ENCODE data around the gene CHRM1. TPM values are rescaled to one million over a fixed set of nuclear protein-coding genes. Genes with fewer than 3 reads are reported as not detected.

The CHRM1 gene
- total RNA-seq, 1 experiment from 2014 or later = not detected

DNA sequence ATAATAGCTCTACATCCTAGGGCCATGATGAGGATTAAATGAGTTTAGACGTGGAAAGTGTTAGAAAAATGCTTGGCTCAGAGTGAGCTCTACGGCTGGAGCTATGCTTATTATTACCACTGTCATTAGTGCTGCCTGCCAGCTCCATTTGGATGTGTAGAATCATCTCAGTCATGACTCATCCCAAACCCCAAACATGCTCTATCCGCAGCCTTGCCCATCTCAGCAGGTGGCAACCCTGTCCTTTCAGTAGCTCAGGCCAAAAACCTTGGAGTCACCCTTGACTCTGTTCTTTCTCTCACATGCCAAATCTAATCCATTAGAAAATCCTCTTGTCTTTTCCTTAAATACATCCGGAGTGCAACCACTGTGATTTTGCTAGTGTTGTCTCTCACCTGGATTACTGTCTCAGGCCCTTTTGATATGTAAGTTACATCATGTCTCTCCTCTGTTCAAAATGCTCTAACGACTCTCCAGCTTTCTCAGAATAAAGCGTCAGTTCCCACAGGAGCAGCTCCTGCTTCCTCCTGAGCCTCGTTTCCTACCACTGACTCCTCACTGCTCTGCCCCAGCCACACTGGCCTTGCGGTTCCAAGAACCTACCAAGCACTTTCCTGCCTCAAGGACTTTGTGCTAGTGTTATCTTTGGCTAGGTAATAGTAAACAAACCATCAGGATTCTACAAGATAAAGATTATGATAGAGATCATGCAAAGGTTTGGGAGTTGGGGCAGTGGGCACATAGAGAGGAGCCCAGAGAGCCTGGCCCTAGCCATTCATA is 10.5 kb upstream of the CHRM1 start:
- ChIA-PET CTCF (no interaction called here), POLR2A (ENCODE audit: unreplicated experiment) (no interaction called here)
- H2AFZ ChIP-seq (ENCODE audit: low read length) = no peak overlapping the region
- no peaks in the 10 kb centered on the region for H4K20me1 ChIP-seq (ENCODE audit: low read length)
- no peaks in the 10 kb centered on the region for H3K36me3 ChIP-seq (ENCODE audit: low read depth, low read length)
- no peaks in the 10 kb centered on the region for H3K9me3 ChIP-seq (ENCODE audit: low read length)
- H3K4me2 ChIP-seq (ENCODE audit: low read length) = no peak overlapping the region
- BruUV-seq (replicated peaks) = no TSS peak
- H3F3A ChIP-seq (ENCODE audit: low read length, unreplicated experiment) = no peaks in the 10 kb centered on the region
- intact Hi-C loops (cut with micrococcal nuclease) = no loop called here
- no peak; the same call in 1 of the 2 replicates for ATAC-seq
- no peak overlapping the region for H3K27ac ChIP-seq (ENCODE audit: low read length)
- H3K79me2 ChIP-seq (ENCODE audit: low read length) = no peaks in the 10 kb centered on the region
- peaks cover 7% of the 10 kb centered on the region; the same call in 1 of the 2 replicates for H3K27me3 ChIP-seq (ENCODE audit: low read length)
- H3K9ac ChIP-seq (ENCODE audit: low read length) = no peak overlapping the region
- TF ChIP-seq EZH2 (IDR thresholded peaks at IDR 0.05; ENCODE audit: low read length, unreplicated experiment) (no peak), EZH2phosphoT487 (IDR thresholded peaks at IDR 0.05; ENCODE audit: borderline replicate concordance, low read length) (no peak)
- TF ChIP-seq, protein P1, sequence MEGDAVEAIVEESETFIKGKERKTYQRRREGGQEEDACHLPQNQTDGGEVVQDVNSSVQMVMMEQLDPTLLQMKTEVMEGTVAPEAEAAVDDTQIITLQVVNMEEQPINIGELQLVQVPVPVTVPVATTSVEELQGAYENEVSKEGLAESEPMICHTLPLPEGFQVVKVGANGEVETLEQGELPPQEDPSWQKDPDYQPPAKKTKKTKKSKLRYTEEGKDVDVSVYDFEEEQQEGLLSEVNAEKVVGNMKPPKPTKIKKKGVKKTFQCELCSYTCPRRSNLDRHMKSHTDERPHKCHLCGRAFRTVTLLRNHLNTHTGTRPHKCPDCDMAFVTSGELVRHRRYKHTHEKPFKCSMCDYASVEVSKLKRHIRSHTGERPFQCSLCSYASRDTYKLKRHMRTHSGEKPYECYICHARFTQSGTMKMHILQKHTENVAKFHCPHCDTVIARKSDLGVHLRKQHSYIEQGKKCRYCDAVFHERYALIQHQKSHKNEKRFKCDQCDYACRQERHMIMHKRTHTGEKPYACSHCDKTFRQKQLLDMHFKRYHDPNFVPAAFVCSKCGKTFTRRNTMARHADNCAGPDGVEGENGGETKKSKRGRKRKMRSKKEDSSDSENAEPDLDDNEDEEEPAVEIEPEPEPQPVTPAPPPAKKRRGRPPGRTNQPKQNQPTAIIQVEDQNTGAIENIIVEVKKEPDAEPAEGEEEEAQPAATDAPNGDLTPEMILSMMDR (conservative IDR thresholded peaks at IDR 0.05; ENCODE audit: low read depth, low read length) = no peak
- no peaks in the 10 kb centered on the region for H3K9me2 ChIP-seq (replicated peaks; ENCODE audit: low read length)
- peak; percentile 15 for DNase-seq
- H3K4me1 ChIP-seq (ENCODE audit: insufficient read depth, low read length) = no peaks in the 10 kb centered on the region
- H3K4me3 ChIP-seq (ENCODE audit: low read length) = no peak overlapping the region

DNA sequence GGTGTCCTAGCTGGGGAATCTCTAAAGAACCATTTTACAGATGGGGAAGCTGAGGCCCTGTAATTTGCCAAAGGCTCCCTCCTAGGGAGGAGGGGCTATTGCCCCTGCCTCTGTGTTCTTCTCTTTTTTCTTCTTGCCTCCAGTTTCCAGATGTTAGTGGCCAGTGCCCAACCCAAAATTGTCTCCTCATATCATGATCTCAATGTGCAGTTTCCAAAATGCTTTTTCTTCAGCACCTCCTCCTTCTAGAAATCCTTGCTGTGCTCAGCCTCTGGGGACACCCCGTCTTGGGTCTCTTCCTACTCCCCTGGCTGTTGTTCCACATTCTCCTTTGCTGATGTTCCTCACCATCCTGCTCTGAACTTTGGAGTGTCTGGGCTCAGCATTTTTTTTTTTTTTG is 9.5 kb upstream of the CHRM1 start:
- Histone ChIP-seq H3K9me2 (replicated peaks; ENCODE audit: low read length) (no peaks in the 10 kb centered on the region), H3K79me2 (ENCODE audit: low read length) (no peaks in the 10 kb centered on the region), H3K4me2 (ENCODE audit: low read length) (no peak overlapping the region), H3K36me3 (ENCODE audit: low read depth, low read length) (no peaks in the 10 kb centered on the region), H4K20me1 (ENCODE audit: low read length) (no peaks in the 10 kb centered on the region), H3K9me3 (ENCODE audit: low read length) (no peaks in the 10 kb centered on the region), H3K27me3 (ENCODE audit: low read length) (peaks cover 7% of the 10 kb centered on the region; the same call in 1 of the 2 replicates), H3K4me1 (ENCODE audit: insufficient read depth, low read length) (no peaks in the 10 kb centered on the region), H3K27ac (ENCODE audit: low read length) (no peak overlapping the region), H2AFZ (ENCODE audit: low read length) (no peak overlapping the region), H3K4me3 (ENCODE audit: low read length) (no peak overlapping the region), H3K9ac (ENCODE audit: low read length) (no peak overlapping the region), H3F3A (ENCODE audit: low read length, unreplicated experiment) (no peaks in the 10 kb centered on the region)
- ATAC-seq (no peak), DNase-seq (no peak)
- no peak for TF ChIP-seq EZH2 (IDR thresholded peaks at IDR 0.05; ENCODE audit: low read length, unreplicated experiment)
- TF ChIP-seq, protein P1 (conservative IDR thresholded peaks at IDR 0.05; ENCODE audit: low read depth, low read length) = no peak
- no peak for TF ChIP-seq EZH2phosphoT487 (IDR thresholded peaks at IDR 0.05; ENCODE audit: borderline replicate concordance, low read length)
- intact Hi-C loops (cut with micrococcal nuclease) = no loop called here
- BruUV-seq (replicated peaks) = no TSS peak
- CTCF ChIA-PET = no interaction called here
- POLR2A ChIA-PET (ENCODE audit: unreplicated experiment) = no interaction called here

DNA sequence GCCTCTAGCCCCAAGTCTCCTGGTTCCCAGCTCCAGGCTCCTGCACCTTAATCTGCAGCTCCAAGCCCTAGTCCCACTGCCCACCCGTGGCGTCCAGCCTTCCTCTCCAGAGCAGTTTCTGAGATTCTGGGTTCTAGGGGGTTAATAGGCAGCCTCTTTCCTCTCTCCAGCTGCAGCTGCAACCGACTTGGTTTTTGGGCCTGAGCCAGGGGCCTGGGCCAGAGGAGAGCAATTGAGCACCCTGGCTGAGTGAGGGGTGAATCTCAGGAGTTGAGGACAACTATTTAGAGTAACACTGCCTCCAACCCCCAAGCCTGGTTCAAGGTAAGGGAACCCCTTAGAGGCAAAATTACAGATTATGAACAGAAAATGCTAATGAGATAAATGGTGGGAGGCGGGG is 9.0 kb upstream of the CHRM1 start:
- DNase-seq (no peak), ATAC-seq (no peak)
- peaks cover 7% of the 10 kb centered on the region; the same call in 1 of the 2 replicates for H3K27me3 ChIP-seq (ENCODE audit: low read length)
- H3F3A ChIP-seq (ENCODE audit: low read length, unreplicated experiment) = no peaks in the 10 kb centered on the region
- no TSS peak for BruUV-seq (replicated peaks)
- H3K9me2 ChIP-seq (replicated peaks; ENCODE audit: low read length) = no peaks in the 10 kb centered on the region
- no peaks in the 10 kb centered on the region for H3K79me2 ChIP-seq (ENCODE audit: low read length)
- H3K4me1 ChIP-seq (ENCODE audit: insufficient read depth, low read length) = no peaks in the 10 kb centered on the region
- TF ChIP-seq EZH2phosphoT487 (IDR thresholded peaks at IDR 0.05; ENCODE audit: borderline replicate concordance, low read length) (no peak), EZH2 (IDR thresholded peaks at IDR 0.05; ENCODE audit: low read length, unreplicated experiment) (no peak)
- TF ChIP-seq, protein P1 (conservative IDR thresholded peaks at IDR 0.05; ENCODE audit: low read depth, low read length) = no peak
- H2AFZ ChIP-seq (ENCODE audit: low read length) = no peak overlapping the region
- ChIA-PET POLR2A (ENCODE audit: unreplicated experiment) (no interaction called here), CTCF (no interaction called here)
- H3K9ac ChIP-seq (ENCODE audit: low read length) = no peak overlapping the region
- no peak overlapping the region for H3K4me2 ChIP-seq (ENCODE audit: low read length)
- no peaks in the 10 kb centered on the region for H3K9me3 ChIP-seq (ENCODE audit: low read length)
- intact Hi-C loops (cut with micrococcal nuclease) = no loop called here
- no peaks in the 10 kb centered on the region for H3K36me3 ChIP-seq (ENCODE audit: low read depth, low read length)
- H4K20me1 ChIP-seq (ENCODE audit: low read length) = no peaks in the 10 kb centered on the region
- H3K4me3 ChIP-seq (ENCODE audit: low read length) = no peak overlapping the region
- no peak overlapping the region for H3K27ac ChIP-seq (ENCODE audit: low read length)
